PC-9 (cell line): Measurements from ENCODE around the gene GFRA1. TPM values are rescaled to one million over a fixed set of nuclear protein-coding genes. Genes with fewer than 3 reads are reported as not detected.

Source experiments
- BruUV-seq: library from RNA; stranded (reverse); fragments of 400-500 nt; replicated peaks from 2 replicates; lab custom pipeline; 2021; lab: Mats Ljungman, UMichigan
- CTCF ChIA-PET: fragments of 300-600 bp; sonication (Branson Sonifier 250); formaldehyde crosslinking; loops from one replicate; lab custom pipeline; 2022; ENCODE audit warnings: antibody characterized with exemption; lab: Charles Lee
- POLR2A ChIA-PET: fragments of 300-600 bp; sonication (Branson Sonifier 250); formaldehyde crosslinking; loops from one replicate; lab custom pipeline; 2022; ENCODE audit warnings: antibody characterized with exemption; ENCODE audit not compliant: unreplicated experiment; lab: Charles Lee
- DNase-seq, 2 experiments: peaks; one replicate each; pipeline versions ENCODE4 v3.0.0 to v3.0.0-alpha.2; 2015 to 2022; ENCODE audit warnings: mixed read lengths in 1 of 2
- H2AFZ ChIP-seq: fragments of 200-600 bp; sonication (generic); 2 replicates; pipeline ENCODE4 v1.8.1; 2017; ENCODE audit warnings: antibody characterized with exemption
- H3F3A ChIP-seq: fragments of 200-600 bp; sonication (generic); 2 replicates; pipeline ENCODE4 v1.8.1; 2017; ENCODE audit warnings: antibody characterized with exemption, mild to moderate bottlenecking, low read depth; ENCODE audit not compliant: insufficient read depth
- H3K27ac ChIP-seq: fragments of 200-600 bp; sonication (generic); 2 replicates; pipeline ENCODE4 v1.6.1; 2016; ENCODE audit warnings: mixed run types
- H3K27me3 ChIP-seq: fragments of 200-600 bp; sonication (generic); 2 replicates; pipeline ENCODE4 v1.6.1; 2016; ENCODE audit warnings: low read depth, mixed run types; ENCODE audit not compliant: insufficient read depth
- H3K36me3 ChIP-seq: fragments of 200-600 bp; sonication (generic); 2 replicates; pipeline ENCODE4 v1.6.1; 2016; ENCODE audit warnings: low read depth, mixed run types
- H3K4me1 ChIP-seq: fragments of 200-600 bp; sonication (generic); replicated peaks from 2 replicates; pipeline ENCODE4 v1.6.1; 2016; ENCODE audit warnings: mixed run types; ENCODE audit not compliant: insufficient read depth
- H3K4me2 ChIP-seq: fragments of 200-600 bp; sonication (generic); 2 replicates; pipeline ENCODE4 v1.6.1; 2017; ENCODE audit warnings: mixed run types
- H3K4me3 ChIP-seq: fragments of 200-600 bp; sonication (generic); 2 replicates; pipeline ENCODE4 v1.6.1; 2016; ENCODE audit warnings: mixed run types
- H3K79me2 ChIP-seq: fragments of 200-600 bp; sonication (generic); 2 replicates; pipeline ENCODE4 v1.6.1; 2017; ENCODE audit warnings: low read depth, mixed run types
- H3K9me2 ChIP-seq: fragments of 200-600 bp; sonication (generic); 2 replicates; pipeline ENCODE4 v1.8.1; 2017; ENCODE audit warnings: mild to moderate bottlenecking; ENCODE audit not compliant: insufficient read depth
- H3K9me3 ChIP-seq: fragments of 200-600 bp; sonication (generic); 2 replicates; pipeline ENCODE4 v1.8.1; 2016; ENCODE audit warnings: low read depth; ENCODE audit not compliant: insufficient read depth
- H4K20me1 ChIP-seq: fragments of 200-600 bp; sonication (generic); 2 replicates; pipeline ENCODE4 v1.8.1; 2017; ENCODE audit not compliant: insufficient read depth
- CTCF ChIP-seq: fragments of 200-600 bp; sonication (generic); conservative IDR thresholded peaks from 2 replicates; pipeline ENCODE4 v1.6.1; 2017; ENCODE audit warnings: mixed run types, antibody characterized with exemption, mild to moderate bottlenecking, moderate library complexity
- EZH2 ChIP-seq: fragments of 200-600 bp; sonication (generic); IDR thresholded peaks from 2 replicates; pipeline ENCODE4 v1.8.0; 2017; ENCODE audit warnings: antibody characterized with exemption, low read depth
- intact Hi-C: fragments of 100-400 bp; cut with micrococcal nuclease; formaldehyde crosslinking; loops from one replicate; pipeline ENCODE4 v1.10.0; 2022; ENCODE audit not compliant: unreplicated experiment
- total RNA-seq: library from RNA; stranded (reverse); gene quantifications from 2 replicates; pipeline ENCODE4 v1.2.3, GENCODE V29; 2021

Gene GFRA1
- total RNA-seq, 1 experiment from 2014 or later = 0.11 TPM

DNA sequence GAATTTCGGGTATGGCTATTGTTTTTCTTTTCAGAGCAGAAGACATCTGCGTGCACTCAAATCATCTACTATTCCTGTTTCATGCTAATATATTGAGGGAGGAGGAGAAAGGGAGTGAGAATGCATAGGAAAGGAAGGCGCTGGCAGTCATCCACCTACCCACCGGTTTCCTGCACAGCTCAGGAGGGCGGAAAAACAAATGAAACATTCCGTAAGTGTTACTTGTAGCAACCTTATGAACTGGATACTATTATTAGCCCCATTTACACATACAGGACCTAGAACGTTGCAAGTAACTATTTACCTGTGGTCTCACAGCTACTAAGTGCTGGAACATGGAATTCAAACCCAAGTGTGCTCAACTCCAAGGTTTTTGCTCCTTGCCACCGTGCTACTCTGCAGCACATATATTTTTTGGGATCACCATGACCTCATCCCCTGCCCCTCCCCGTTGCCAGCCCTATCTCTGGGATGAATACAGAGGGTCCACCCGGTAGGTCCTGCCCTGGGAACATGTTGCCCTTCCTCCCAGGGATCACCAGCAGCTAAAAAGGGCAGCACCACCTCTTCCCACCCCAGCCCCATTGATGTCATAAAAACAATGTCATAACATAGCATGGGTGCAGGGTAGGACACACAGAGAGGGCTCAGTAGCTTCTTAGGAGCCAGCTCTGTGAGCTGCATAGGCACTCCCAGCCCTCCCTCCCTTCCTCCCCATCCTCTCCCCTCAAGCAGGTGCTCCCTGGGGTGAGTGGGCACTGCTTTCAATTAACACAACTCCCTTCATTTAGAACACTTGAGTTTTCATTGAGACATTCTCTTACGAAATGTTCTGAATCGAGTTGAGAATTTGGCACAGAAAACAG lies 16.9 kb downstream of the GFRA1 start:
- no peak for DNase-seq
- ChIA-PET POLR2A (no interaction called here), CTCF (no interaction called here)
- no peaks in the 10 kb centered on the region for H3K36me3 ChIP-seq
- H3K9me3 ChIP-seq = no peaks in the 10 kb centered on the region
- no peak overlapping the region for H3K4me3 ChIP-seq
- no peaks in the 10 kb centered on the region for H4K20me1 ChIP-seq
- intact Hi-C loops = no loop called here
- TF ChIP-seq EZH2 (no peak), CTCF (no peak)
- no TSS peak for BruUV-seq
- H3K4me1 ChIP-seq = no peaks in the 10 kb centered on the region
- H3K27ac ChIP-seq = no peak overlapping the region
- H3F3A ChIP-seq = no peaks in the 10 kb centered on the region
- no peaks in the 10 kb centered on the region for H3K27me3 ChIP-seq
- no peak overlapping the region for H2AFZ ChIP-seq
- H3K9me2 ChIP-seq = no peaks in the 10 kb centered on the region
- H3K79me2 ChIP-seq = no peaks in the 10 kb centered on the region
- H3K4me2 ChIP-seq = no peak overlapping the region

DNA sequence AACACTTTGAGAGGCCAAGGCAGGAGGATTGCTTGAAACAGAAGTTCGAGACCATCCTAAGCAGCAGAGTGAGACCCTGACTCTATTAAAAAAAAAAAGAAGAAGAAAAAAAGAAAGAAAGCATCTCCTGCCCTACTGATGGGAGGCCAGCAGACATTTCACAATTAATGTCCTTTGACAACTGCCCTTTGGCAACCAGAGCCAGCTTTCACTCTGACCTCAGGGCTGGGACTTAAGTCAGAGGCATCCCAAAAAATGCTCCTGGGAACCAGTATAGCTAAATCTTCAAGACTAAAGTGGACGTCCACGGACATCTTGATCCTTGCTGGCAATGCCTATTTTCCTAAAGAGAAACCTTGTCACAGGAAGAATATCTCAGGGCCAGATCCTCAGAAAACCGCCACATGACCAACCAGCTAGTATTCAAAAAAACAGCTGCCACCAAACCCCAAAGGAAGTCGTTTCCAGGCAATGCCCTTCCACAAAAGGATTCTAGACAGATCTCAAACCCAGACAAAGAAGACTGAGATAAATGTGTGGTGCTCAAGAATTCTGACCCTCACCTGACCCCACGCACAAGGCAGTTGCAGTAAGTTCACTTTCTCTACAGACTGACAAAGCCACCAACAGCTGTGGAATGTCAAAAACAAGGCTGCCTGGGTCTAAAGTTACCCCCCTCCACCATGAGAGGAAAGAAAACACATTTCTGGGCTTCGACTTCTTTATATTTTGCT lies 18.4 kb downstream of the GFRA1 start:
- H3K36me3 ChIP-seq = no peaks in the 10 kb centered on the region
- POLR2A ChIA-PET = no interaction called here
- H3K4me1 ChIP-seq = no peaks in the 10 kb centered on the region
- no peaks in the 10 kb centered on the region for H3K79me2 ChIP-seq
- H3K27ac ChIP-seq = no peak overlapping the region
- no peak for DNase-seq
- CTCF ChIA-PET = no interaction called here
- H3K27me3 ChIP-seq = no peaks in the 10 kb centered on the region
- H3K9me2 ChIP-seq = no peaks in the 10 kb centered on the region
- TF ChIP-seq EZH2 = no peak
- TF ChIP-seq CTCF = no peak
- no peaks in the 10 kb centered on the region for H3K9me3 ChIP-seq
- no peaks in the 10 kb centered on the region for H3F3A ChIP-seq
- no peaks in the 10 kb centered on the region for H4K20me1 ChIP-seq
- H3K4me2 ChIP-seq = no peak overlapping the region
- BruUV-seq = no TSS peak
- H2AFZ ChIP-seq = no peak overlapping the region
- H3K4me3 ChIP-seq = no peak overlapping the region
- intact Hi-C loops = no loop called here

- Histone ChIP-seq H3K27ac (no peak overlapping the region), H3K4me2 (no peak overlapping the region), H3K27me3 (no peaks in the 10 kb centered on the region), H3K9me2 (no peaks in the 10 kb centered on the region), H3K36me3 (no peaks in the 10 kb centered on the region), H2AFZ (no peak overlapping the region), H3F3A (no peaks in the 10 kb centered on the region), H3K4me1 (no peaks in the 10 kb centered on the region), H4K20me1 (no peaks in the 10 kb centered on the region), H3K9me3 (no peaks in the 10 kb centered on the region), H3K4me3 (no peak overlapping the region), H3K79me2 (no peaks in the 10 kb centered on the region)
- ChIA-PET POLR2A (no interaction called here), CTCF (no interaction called here)
- intact Hi-C loops = no loop called here
- no peak for DNase-seq
- no peak for TF ChIP-seq EZH2
- no peak for TF ChIP-seq CTCF
- BruUV-seq = no TSS peak
Observed at GRCh38 chr10:116253716-116254115, 19.3 kb downstream of the GFRA1 start.
